ENCODE measurements around the gene KLHDC10.
"Not testable (repeated sequence)": the region's sequence is repeated elsewhere in the genome, so short reads cannot be mapped to it uniquely, and the experiment has no call there.

Gene KLHDC10

DNA sequence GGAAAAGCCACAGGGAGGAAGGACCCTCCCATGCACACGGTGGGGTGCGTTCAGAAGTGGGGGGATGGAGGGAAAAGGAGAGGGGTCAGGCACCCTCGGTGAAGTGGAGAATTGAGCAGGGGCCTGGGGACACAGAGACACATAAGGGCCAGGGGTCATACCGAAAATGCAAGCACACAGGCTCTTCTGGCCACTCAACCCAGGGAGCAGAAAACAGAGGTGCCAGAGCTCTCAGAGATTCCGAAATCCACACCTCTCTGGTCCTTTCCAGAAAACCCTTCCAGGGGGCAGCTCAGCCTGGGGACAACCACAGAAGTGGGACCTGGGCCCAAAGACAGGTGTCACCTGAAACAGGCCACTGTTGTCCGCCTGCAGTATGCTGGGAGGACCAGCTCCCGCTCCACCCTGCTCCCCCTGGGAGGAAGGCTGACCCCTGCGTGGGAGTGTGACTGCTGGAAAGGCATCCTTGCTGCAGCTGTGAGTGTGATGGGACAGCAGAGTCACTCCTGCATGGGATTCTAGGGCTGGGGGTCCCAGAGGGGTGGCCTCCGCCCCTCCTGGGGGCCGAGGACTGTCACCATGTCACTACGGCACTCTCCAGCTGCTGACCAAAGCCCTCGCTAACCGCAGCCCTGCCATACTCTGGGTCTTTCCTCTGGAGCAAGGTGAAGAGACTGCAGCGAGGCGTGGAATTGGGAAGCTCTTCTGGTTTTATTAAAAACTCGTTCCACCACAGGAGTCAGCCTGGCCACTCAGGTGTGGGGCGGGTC, 71.7 kb downstream of the KLHDC10 start:
- DNase-seq (ENCODE audit: low spot score) = no peak

DNA sequence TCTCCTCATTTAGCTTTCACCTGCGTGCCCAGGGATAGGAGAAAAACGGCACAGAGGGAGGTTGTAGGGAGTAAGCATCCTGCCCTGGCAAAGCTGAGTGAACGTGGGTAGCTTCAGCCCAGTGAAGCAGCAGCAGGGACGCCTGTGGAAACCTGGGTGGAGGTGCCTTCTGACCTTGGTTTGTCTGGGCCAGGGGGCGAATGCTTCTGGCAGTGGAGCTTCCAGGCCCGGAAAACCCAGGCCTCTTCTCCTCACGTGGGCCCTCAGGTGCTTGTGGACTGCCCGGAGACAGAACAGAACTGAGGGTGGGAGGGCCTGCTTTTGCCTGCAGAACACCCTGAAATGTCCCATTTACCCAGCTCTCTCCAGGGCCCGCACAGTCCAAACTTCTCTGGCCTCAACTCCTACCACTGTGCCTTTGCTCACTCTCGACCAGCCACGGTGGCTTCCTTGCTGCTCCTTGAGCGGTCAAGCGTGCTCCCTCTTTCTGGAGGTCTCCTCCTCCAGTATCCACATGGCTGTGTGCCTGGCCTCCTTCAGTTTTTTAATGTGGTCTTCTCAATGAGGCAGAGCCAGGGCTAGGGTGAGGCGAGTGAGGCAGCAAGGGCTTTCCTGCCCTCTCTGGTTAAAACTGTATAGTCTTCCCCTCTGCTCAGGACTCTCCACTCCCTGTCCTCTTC, 72.5 kb downstream of the KLHDC10 start:
- DNase-seq (ENCODE audit: low spot score) = no peak

DNA sequence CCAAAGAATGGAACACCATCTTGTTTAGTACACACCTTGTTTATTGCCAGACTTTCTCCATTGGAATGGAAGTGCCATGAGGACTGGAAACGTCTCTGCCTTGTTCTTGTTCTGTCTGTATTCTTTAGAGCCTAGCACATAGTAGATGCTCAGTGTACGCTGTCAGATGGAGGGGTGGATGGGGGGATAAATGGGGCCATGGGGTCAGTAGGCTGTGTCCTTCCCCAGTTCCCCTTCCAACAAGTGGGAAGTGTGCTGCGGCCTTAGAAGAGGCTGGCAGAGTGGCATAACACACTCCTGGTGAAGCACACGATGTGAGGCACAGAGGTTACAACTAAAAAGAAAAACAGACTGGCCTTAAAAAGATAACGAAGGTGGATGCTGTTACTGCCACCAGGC, 73.0 kb downstream of the KLHDC10 start:
- DNase-seq (ENCODE audit: low spot score) = no peak

DNA sequence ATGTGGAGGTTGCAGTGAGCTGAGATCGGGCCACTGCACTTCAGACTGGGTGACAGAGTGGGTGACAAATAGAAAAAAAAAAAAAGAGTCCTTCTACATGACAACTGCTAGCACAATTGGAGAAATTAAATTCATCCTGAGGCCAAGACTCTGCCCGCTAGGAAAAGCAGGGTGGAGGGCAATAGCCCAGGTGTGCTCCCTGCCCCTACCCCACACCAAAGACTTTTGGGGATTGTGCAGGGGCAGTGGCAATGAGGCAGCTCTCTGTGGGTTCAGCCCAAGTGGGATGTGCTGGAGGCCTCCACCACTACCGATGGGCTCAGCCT, 73.6 kb downstream of the KLHDC10 start:
- no peak for DNase-seq (ENCODE audit: low spot score)

DNA sequence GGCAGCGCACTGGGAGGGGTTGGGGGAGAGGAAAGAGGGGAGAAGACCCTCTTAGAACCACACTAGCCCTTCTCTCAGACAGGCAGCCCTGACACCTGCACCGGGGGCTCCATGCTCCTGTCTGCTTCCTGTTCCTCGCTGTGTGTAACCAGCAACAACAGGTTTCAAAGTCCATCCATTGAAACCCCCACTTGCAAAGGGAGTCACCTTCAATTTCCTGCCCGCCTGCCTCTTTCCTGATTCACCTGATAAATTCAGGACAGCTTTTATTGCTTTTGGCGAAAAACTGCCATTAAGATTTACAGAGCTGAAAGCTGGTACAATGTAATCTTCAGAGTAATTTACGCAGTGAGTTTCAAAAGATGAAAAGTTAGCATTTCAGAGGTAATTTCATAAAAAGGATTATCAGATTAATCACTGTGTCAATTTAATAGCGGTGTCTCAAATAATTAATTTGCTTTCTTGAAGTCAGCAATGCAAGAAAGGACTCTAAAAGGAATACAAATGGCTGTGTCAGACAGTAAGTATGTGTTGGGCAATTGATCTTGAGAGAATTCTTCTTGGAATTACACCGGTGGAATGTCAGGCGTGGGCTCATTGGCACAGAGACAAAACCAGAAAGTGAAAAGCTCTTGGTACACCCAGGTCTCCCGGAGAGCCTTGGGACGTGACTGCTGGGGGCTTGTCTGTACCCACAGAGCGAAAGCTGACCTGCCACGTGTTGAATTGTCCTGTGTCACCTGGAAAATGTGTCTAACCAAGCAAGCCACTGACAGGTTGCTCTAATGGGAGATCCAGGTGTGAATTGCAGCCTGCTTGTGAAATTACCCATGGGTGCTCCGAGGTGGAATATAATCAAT, 74.2 kb downstream of the KLHDC10 start:
- no peak for DNase-seq (ENCODE audit: low spot score)

DNA sequence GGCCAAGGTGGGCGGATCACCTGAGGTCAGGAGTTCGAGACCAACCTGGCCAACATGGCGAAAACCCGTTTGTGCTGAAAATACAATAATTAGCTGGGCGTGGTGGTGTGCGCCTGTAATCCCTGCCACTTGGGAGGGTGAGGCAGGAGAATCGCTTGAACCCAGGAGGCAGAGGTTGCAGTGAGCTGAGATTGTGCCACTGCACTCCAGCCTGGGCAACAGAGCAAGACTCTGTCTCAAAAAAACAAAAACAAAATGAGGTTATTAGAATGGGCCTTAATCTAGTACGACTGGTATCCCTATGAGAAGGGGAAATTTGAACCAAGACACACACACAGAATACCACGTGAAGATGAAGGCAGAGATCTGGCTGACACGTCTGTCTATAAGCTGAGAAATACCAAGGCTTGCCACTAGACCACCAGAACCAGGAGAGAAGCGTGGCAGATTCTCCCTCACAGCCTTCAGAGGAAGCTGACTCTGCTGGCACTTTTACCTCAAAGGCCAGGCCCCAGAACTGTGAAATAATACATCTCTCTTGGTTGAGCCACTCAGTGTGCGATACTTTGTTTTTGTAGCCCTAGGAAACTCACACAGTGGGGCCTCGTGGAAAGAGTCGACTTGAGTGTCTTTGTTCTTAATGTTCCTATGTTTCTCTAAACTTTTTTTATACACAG, 75.2 kb downstream of the KLHDC10 start:
- DNase-seq (ENCODE audit: low spot score) = peak; percentile 44

DNA sequence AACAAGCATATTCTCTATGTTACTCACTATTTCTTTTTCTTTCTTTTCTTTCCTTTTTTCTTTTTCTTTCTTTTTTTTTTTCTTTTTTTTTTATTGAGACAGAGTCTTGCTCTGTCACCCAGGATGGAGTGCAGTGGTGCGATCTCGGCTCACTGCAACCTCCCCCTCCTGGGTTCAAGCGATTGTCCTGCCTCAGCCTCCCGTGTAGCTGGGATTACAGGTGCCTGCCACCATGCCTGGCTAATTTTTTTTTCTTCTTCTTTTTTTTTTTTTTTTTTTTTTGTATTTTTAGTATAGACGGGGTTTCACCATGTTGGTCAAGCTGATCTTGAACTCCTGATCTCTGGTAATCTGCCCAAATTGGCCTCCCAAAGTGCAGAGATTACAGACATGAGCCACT, 75.8 kb downstream of the KLHDC10 start:
- DNase-seq (ENCODE audit: low spot score) = not testable (repeated sequence)

DNA sequence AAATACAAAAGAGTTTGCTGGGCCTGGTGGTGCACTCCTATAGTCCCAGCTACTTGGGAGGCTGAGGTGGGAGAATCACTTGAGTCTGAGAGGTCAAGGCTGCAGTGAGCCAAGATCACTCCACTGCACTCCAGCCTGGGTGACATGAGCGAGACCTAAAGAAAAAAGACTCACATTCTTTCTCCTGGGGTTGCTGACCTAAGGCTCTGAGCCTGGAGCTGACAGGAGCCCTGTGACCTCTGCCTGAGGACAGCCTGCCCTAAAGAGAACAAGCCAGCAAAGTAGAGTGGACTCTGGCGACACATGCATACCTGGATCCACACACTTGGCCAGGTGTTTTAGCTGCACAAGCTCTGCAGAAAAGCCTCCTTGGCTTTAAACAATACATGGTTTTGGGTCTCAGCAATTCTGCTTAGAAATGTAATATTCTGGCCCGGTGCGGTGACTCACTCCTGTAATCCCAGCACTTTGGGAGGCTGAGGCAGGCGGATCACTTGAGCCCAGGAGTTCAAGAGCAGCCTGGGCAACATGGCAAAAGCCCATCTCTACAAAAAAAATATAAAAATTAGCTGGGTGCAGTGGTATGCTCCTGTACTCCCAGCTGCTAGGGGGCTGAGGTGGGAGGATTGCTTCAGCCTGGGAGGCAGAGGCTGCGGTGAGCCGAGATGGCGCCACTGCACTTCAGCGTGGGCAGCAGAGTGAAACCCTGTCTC, 76.5 kb downstream of the KLHDC10 start:
- DNase-seq (ENCODE audit: low spot score) = no peak

DNA sequence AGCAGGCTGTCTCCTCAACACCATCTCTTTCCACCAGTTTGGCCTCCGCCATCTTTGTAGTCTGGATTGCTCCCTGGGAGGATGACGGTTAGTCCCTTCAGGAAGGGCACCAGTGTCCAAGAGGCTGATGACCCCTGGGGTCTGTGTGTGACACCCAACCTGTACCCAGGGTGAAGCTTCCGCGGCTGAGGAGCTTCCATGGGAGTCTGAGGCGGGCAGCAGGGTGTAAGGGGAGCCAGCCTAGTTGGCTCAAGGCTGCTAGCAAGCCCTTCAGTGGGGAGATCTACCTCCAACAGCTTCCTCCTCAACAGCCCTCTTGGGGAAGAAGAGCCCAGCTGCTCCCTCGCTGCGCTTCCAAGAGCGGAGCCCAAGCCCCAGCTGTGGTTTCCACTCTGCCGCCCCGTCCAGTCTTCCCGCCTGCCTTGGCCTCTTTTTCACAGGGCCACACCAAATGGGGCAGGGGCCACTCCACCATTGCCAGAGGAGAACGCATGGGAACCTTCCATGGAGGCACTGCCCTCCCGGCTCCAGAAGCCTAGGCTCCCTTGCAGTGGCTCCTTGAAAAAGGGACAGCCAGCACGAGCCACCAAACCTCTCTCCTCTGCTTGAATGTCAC, 77.5 kb downstream of the KLHDC10 start:
- DNase-seq (ENCODE audit: low spot score) = no peak

DNA sequence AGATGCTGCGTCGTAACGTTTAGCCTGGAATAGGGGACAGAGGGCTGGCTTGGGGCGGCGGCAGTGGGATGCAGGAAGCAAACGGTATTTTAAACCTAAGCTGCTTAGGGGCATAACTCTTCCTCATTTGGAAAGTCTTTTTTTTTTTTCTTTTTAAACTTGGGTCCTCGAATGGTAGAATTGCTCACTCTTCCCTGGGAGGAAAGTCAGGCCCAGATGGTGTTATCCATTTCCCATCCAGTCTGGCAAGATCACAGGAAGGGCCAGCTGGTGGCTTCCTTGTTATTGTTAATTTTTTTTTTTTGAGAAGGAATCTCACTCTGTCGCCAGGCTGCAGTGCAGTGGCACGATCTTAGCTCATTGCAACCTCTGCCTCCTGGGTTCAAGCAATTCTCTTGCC, 78.2 kb downstream of the KLHDC10 start:
- no peak for DNase-seq (ENCODE audit: low spot score)

DNA sequence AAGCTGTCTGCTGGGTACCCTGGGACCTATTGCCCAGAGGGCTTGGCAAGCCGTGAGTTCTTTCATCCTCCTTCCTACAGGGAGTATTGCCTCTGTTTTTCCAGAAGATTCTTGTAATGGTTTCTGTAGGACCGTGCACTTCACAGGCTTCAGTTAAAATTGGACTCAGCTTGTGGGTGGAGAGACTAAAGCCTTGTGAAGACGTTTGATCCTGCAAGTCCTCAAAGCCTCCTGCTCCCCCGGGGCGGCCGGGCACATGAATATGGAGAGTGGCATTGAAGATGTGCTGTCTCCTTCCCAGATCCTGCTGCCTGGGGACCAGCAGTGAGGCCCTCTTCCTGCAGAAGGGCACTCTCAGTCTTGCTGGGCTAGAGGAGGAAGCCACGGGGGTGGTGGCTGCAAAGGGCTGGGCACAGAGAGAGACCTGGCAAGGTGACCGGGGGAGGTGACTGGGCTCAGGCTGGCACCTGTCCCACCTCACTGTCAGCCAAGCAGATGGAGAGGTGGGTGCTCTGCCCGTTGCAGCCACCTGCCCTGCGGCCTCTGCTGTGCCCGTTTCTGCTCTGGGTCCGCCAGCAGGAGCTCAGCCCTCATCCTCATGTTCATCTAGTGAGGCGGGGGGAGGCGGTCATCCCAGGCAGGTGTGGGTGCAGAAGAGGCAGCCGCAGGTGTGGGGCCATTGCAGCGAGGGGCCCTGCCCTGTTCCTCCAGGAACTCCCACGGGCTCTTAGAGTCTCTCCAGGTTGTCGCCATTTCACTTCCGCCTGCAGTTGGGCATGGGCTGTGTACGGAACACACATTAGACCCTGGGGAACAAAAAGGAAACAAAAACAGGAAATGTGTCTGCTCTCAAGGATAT, 79.2 kb downstream of the KLHDC10 start:
- peak; percentile 92 for DNase-seq (ENCODE audit: low spot score)

DNA sequence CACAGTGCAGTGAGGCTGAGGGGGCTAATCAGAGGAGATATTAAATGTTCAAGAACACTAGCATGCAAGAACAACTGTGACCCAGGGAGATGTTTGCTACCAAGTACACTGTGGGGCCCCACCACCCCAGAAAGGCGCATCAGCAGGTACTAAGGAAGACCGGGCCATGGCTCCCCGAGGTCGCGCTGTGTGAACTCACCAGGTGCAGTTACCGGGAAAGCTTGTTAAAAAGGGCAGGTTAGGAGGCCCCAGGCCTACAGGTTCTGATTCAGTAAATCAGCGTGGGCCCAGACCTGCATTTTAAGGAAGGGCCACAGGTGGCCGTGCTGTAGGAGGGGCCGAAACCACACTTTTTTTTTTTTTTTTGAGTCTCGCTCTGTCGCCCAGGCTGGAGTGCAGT, 80.3 kb downstream of the KLHDC10 start:
- DNase-seq (ENCODE audit: low spot score) = peak; percentile 84

DNA sequence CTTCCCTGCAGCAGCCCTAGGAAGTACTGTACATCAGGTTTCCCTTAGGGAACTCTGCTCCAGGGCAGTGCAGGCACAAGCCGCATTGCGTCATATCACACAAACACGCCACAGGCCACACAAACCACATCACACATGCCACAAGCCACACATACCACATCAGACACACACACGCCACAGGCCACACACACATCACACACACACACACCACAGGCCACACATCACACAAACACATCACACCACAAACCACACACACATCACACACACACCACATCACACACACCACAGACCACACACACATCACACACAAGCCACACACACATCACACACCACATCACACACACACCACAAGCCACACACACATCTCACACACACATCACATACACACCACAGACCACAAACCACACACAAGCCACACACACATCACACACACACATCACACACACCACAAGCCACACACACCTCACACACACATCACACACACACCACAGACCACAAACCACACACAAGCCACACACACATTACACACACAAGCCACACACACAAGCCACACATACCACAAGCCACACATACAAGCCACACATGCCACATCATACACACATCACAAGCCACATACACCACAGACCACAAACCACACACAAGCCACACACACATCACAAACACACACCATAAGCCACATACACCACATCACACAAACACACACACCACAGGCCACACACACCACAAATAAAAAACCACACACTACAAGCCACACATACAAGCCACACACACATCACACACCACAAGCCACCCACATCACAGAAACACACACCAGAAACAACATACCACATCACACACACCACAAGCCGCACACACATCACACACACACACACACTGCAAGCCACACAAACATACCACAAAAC, 81.5 kb downstream of the KLHDC10 start:
- DNase-seq (ENCODE audit: low spot score) = peak; percentile 28

DNA sequence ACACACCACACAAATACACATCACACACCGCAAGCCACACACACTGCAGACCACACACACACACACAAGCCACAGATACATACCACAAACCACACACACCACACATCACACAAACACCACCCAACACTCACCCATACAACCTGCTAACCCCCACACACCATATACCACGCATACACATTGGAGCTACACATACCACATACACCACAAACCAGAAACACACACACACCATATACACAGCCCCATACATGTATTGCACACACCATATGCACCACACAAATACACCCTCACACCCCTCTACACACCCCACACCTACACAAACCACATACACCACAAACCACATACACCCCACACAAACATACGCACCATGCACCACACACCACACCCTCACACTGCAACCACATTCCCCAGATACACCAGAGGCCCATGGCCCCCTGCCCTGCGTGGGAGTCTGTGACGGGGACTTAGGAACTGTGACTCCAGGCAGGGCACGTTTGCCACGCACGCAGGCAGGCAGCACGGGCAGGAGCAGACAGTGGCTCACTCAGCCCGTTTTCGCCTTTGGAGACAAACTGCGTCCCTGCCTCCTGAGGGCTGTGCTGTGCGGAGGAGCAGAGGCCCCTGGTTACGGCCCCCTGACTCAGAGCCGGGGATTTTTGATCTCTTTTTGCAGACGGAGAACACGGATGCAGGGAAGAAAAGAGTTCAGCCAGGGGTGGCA, 82.3 kb downstream of the KLHDC10 start:
- DNase-seq (ENCODE audit: low spot score) = no peak

DNA sequence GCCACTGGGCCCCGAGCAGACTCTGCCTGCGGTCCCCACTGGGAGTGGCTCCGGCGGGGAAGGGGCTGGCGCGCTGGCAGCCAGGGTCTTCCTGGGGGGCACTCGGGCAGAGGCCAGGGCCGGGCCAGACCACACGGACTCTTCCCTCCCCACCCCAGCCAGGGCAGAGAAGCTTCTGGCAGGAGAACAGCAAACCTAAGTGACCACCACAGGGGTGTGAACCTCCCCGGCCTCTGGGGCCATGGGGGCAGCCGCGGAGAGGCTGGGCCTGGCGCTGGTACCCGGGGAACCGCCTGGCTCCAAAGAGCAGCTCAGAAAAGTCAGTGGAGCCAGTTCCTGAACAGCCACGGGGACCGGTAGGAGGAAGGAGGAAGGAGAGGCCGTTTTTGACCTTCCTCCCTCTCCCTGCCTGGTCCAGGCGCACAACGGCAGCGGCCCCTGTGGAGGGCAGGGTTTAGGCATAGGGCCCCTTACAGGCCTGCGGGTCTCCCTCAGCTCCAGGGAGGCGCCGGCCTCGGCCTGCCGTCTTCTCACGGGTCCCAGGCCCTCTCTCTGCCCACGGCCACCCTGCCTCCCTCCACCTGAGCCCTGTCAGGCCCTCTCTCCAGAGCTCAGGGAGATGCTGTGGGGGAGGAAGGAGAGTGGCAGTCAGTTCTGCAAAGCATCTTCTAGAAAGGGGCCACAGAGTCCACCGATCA, 83.0 kb downstream of the KLHDC10 start:
- DNase-seq (ENCODE audit: low spot score) = no peak

DNA sequence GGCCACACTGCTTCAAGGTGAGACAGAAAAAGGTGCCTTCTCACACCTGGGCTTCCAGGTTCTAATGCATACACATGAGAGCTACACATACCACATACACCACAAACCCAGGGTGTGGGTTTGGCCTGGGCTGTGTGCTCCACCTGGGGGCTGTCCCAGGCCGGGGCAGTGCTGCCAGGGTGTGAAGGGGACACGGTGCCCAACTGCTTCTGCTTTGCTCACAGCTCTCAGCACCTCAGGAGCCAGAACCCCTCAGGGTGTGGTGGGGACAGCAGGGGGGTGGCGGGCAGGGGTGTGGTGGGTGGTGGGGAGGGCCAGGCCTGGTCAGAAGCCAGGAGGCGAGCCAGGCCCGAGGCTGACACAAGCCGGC, 83.8 kb downstream of the KLHDC10 start:
- no peak for DNase-seq (ENCODE audit: low spot score)

DNA sequence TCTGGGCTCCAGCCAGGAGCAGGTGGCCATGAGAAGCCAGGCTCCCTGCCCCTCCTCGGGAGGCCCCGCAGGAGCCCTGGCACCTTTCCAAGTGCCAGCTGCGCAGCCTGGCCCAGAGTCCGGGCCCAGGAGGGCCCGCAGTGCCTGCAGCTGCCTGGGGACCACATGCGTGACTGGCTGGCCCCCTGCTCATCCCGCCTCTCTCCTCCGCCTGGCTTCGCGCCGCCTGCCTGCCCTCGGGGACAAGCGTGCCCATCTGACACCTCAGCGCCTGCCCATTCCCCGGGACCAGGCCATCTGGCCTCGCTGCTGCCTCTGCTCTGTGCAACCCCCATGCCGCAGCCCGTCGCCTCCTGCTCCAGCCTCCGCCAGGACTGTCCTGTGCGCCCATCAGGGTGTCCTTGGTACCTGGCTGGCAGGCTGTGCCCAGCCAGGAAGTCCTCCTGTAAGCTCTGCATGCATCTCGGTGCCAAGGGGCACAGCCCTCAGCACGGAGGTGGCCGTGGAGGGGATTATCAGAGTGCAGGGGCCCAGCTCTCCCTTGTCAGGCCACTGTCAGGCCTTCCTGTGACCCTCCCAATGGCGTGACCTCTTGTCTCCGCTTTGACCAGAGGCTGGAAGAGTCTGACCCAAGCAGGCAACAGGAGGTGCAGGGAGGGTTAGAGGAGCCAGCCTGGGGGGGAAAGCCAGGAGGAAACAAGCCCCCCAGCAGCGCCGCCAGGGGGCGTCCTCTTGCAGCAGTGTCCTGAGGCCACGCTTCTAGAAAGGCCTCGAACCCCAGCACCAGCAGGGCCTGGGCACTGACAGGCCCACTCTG, 84.4 kb downstream of the KLHDC10 start:
- peak; percentile 81 for DNase-seq (ENCODE audit: low spot score)

Data from NAMALWA (cell line).